Measurements from ENCODE around the gene ZBTB2.
"Not testable (repeated sequence)": the region's sequence is repeated elsewhere in the genome, so short reads cannot be mapped to it uniquely, and the experiment has no call there.

ZBTB2 gene

GRCh38 chr6:151352410-151353396 lies 38.7 kb downstream of the ZBTB2 start:
- no peak overlapping the region for H3K27ac ChIP-seq (ENCODE audit: low read length)
- no peaks in the 10 kb centered on the region for H3K27me3 ChIP-seq (ENCODE audit: control insufficient read depth, insufficient read depth, low read length)
- no peak overlapping the region for H3K4me3 ChIP-seq (ENCODE audit: low read length)
- H3K36me3 ChIP-seq (ENCODE audit: control insufficient read depth, insufficient read depth, low read length) = no peaks in the 10 kb centered on the region
- no CpG with 5 or more reads among the region's 19 CpGs for WGBS (ENCODE audit: insufficient coverage, insufficient read length)
- DNase-seq (ENCODE audit: low read depth, low spot score) = no peak
- H3K4me1 ChIP-seq (ENCODE audit: control insufficient read depth, insufficient read depth, low read length) = no peaks in the 10 kb centered on the region
- no peaks in the 10 kb centered on the region for H3K9me3 ChIP-seq (ENCODE audit: control insufficient read depth, insufficient read depth, low read length)

GRCh38 chr6:151351731-151352130 lies 39.6 kb downstream of the ZBTB2 start:
- no CpG with 5 or more reads among the region's 7 CpGs for WGBS (ENCODE audit: insufficient coverage, insufficient read length)
- no peaks in the 10 kb centered on the region for H3K36me3 ChIP-seq (ENCODE audit: control insufficient read depth, insufficient read depth, low read length)
- no peak overlapping the region for H3K27ac ChIP-seq (ENCODE audit: low read length)
- H3K27me3 ChIP-seq (ENCODE audit: control insufficient read depth, insufficient read depth, low read length) = no peaks in the 10 kb centered on the region
- no peak overlapping the region for H3K4me3 ChIP-seq (ENCODE audit: low read length)
- no peaks in the 10 kb centered on the region for H3K4me1 ChIP-seq (ENCODE audit: control insufficient read depth, insufficient read depth, low read length)
- DNase-seq (ENCODE audit: low read depth, low spot score) = no peak
- no peaks in the 10 kb centered on the region for H3K9me3 ChIP-seq (ENCODE audit: control insufficient read depth, insufficient read depth, low read length)

- WGBS (ENCODE audit: insufficient coverage, insufficient read length) = no CpG with 5 or more reads among the region's 18 CpGs
- Histone ChIP-seq H3K9me3 (ENCODE audit: control insufficient read depth, insufficient read depth, low read length) (no peaks in the 10 kb centered on the region), H3K27ac (ENCODE audit: low read length) (no peak overlapping the region), H3K36me3 (ENCODE audit: control insufficient read depth, insufficient read depth, low read length) (no peaks in the 10 kb centered on the region), H3K27me3 (ENCODE audit: control insufficient read depth, insufficient read depth, low read length) (no peaks in the 10 kb centered on the region), H3K4me1 (ENCODE audit: control insufficient read depth, insufficient read depth, low read length) (no peaks in the 10 kb centered on the region), H3K4me3 (ENCODE audit: low read length) (no peak overlapping the region)
- no peak for DNase-seq (ENCODE audit: low read depth, low spot score)
Measured at GRCh38 chr6:151351146-151351700, 40.1 kb downstream of the ZBTB2 start.

- Histone ChIP-seq H3K27ac (ENCODE audit: low read length) (no peak overlapping the region), H3K4me1 (ENCODE audit: control insufficient read depth, insufficient read depth, low read length) (no peaks in the 10 kb centered on the region), H3K4me3 (ENCODE audit: low read length) (no peak overlapping the region), H3K27me3 (ENCODE audit: control insufficient read depth, insufficient read depth, low read length) (no peaks in the 10 kb centered on the region), H3K9me3 (ENCODE audit: control insufficient read depth, insufficient read depth, low read length) (no peaks in the 10 kb centered on the region), H3K36me3 (ENCODE audit: control insufficient read depth, insufficient read depth, low read length) (no peaks in the 10 kb centered on the region)
- WGBS (ENCODE audit: insufficient coverage, insufficient read length) = no CpG with 5 or more reads among the region's 20 CpGs
- no peak for DNase-seq (ENCODE audit: low read depth, low spot score)
Measured at GRCh38 chr6:151350442-151351145, 40.8 kb downstream of the ZBTB2 start.

GRCh38 chr6:151349651-151350270 lies 41.6 kb downstream of the ZBTB2 start:
- H3K4me1 ChIP-seq (ENCODE audit: control insufficient read depth, insufficient read depth, low read length) = no peaks in the 10 kb centered on the region
- DNase-seq (ENCODE audit: low read depth, low spot score) = no peak
- H3K36me3 ChIP-seq (ENCODE audit: control insufficient read depth, insufficient read depth, low read length) = no peaks in the 10 kb centered on the region
- H3K9me3 ChIP-seq (ENCODE audit: control insufficient read depth, insufficient read depth, low read length) = no peaks in the 10 kb centered on the region
- no CpG with 5 or more reads among the region's 19 CpGs for WGBS (ENCODE audit: insufficient coverage, insufficient read length)
- no peak overlapping the region for H3K27ac ChIP-seq (ENCODE audit: low read length)
- H3K4me3 ChIP-seq (ENCODE audit: low read length) = no peak overlapping the region
- H3K27me3 ChIP-seq (ENCODE audit: control insufficient read depth, insufficient read depth, low read length) = no peaks in the 10 kb centered on the region

GRCh38 chr6:151342750-151343149 lies 48.6 kb downstream of the ZBTB2 start:
- H3K9me3 ChIP-seq (ENCODE audit: control insufficient read depth, insufficient read depth, low read length); H3K27me3 ChIP-seq (ENCODE audit: control insufficient read depth, insufficient read depth, low read length); H3K4me3 ChIP-seq (ENCODE audit: low read length); DNase-seq (ENCODE audit: low read depth, low spot score); H3K4me1 ChIP-seq (ENCODE audit: control insufficient read depth, insufficient read depth, low read length); H3K27ac ChIP-seq (ENCODE audit: low read length); H3K36me3 ChIP-seq (ENCODE audit: control insufficient read depth, insufficient read depth, low read length): not testable (repeated sequence)
- no CpG with 5 or more reads among the region's 10 CpGs for WGBS (ENCODE audit: insufficient coverage, insufficient read length)

- Histone ChIP-seq H3K36me3 (ENCODE audit: control insufficient read depth, insufficient read depth, low read length) (no peaks in the 10 kb centered on the region), H3K4me3 (ENCODE audit: low read length) (no peak overlapping the region), H3K27me3 (ENCODE audit: control insufficient read depth, insufficient read depth, low read length) (no peaks in the 10 kb centered on the region), H3K9me3 (ENCODE audit: control insufficient read depth, insufficient read depth, low read length) (no peaks in the 10 kb centered on the region), H3K27ac (ENCODE audit: low read length) (no peak overlapping the region), H3K4me1 (ENCODE audit: control insufficient read depth, insufficient read depth, low read length) (no peaks in the 10 kb centered on the region)
- no CpG with 5 or more reads among the region's 52 CpGs for WGBS (ENCODE audit: insufficient coverage, insufficient read length)
- DNase-seq (ENCODE audit: low read depth, low spot score) = no peak
Measured at GRCh38 chr6:151341476-151342195, 49.7 kb downstream of the ZBTB2 start.

GRCh38 chr6:151340219-151340978 lies 51.0 kb downstream of the ZBTB2 start:
- DNase-seq (ENCODE audit: low read depth, low spot score) = no peak
- no peaks in the 10 kb centered on the region for H3K36me3 ChIP-seq (ENCODE audit: control insufficient read depth, insufficient read depth, low read length)
- H3K27ac ChIP-seq (ENCODE audit: low read length) = no peak overlapping the region
- no peaks in the 10 kb centered on the region for H3K4me1 ChIP-seq (ENCODE audit: control insufficient read depth, insufficient read depth, low read length)
- no CpG with 5 or more reads among the region's 15 CpGs for WGBS (ENCODE audit: insufficient coverage, insufficient read length)
- H3K4me3 ChIP-seq (ENCODE audit: low read length) = no peak overlapping the region
- H3K9me3 ChIP-seq (ENCODE audit: control insufficient read depth, insufficient read depth, low read length) = no peaks in the 10 kb centered on the region
- no peaks in the 10 kb centered on the region for H3K27me3 ChIP-seq (ENCODE audit: control insufficient read depth, insufficient read depth, low read length)

GRCh38 chr6:151339369-151339768 lies 52.0 kb downstream of the ZBTB2 start:
- no peak overlapping the region for H3K27ac ChIP-seq (ENCODE audit: low read length)
- H3K27me3 ChIP-seq (ENCODE audit: control insufficient read depth, insufficient read depth, low read length) = no peaks in the 10 kb centered on the region
- no peak overlapping the region for H3K4me3 ChIP-seq (ENCODE audit: low read length)
- no CpG with 5 or more reads among the region's 4 CpGs for WGBS (ENCODE audit: insufficient coverage, insufficient read length)
- no peaks in the 10 kb centered on the region for H3K9me3 ChIP-seq (ENCODE audit: control insufficient read depth, insufficient read depth, low read length)
- no peak for DNase-seq (ENCODE audit: low read depth, low spot score)
- no peaks in the 10 kb centered on the region for H3K4me1 ChIP-seq (ENCODE audit: control insufficient read depth, insufficient read depth, low read length)
- no peaks in the 10 kb centered on the region for H3K36me3 ChIP-seq (ENCODE audit: control insufficient read depth, insufficient read depth, low read length)

Data from iPS DF 6.9 (cell line).